K562 (cell line): Measurements from ENCODE around the gene SNX9.

Source experiments
- ARNT ChIP-seq, 2 experiments: fragments of 450-650 bp; IDR thresholded peaks; 2 replicates each; pipeline ENCODE4 v1.6.1; 2016; ENCODE audit warnings: mild to moderate bottlenecking in 1 of 2
- GATA2 ChIP-seq: sonication (generic); formaldehyde crosslinking; IDR thresholded peaks from 2 replicates; pipeline ENCODE4 v1.4.0; 2020; ENCODE audit warnings: mild to moderate bottlenecking, missing genetic modification reagents
- RFX5 ChIP-seq: IDR thresholded peaks from 2 replicates; pipeline ENCODE4 v1.6.1; 2011; ENCODE audit warnings: low read depth, mild to moderate bottlenecking, improper control_type of control experiment, low read length
- ZNF232 ChIP-seq: sonication (generic); formaldehyde crosslinking; IDR thresholded peaks from 2 replicates; pipeline ENCODE4 v1.8.0; 2022; ENCODE audit warnings: mild to moderate bottlenecking, missing genetic modification reagents
- TF ChIP-seq, protein P1 (sequence below): sonication (generic); formaldehyde crosslinking; IDR thresholded peaks from 2 replicates; pipeline ENCODE4 v1.8.1; 2022; ENCODE audit warnings: missing genetic modification reagents

DNA sequence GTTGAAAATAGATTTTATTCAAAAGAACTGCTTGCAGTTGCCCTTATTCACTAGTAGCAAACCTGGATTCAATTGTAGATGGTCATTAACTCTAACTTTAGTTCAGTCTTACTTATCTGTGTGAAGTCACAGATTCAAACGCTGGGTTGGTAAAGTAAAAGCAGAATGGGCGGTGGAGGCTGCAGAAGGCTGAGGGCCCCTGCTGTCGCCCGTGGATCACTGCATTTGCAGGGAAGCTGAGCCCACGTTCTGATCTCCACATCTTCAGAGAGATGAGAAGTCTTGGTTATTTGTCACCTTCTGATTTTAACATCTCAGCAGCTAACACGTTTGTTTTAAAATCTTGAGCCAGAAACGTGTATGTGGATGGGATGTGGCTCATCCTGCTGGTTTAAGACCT lies 75.1 kb downstream of the SNX9 start:
- no peak for TF ChIP-seq GATA2 (CRISPR knock-in tag)
- no peak for TF ChIP-seq ARNT (IDR thresholded peaks at IDR 0.05)
- TF ChIP-seq, protein P1, sequence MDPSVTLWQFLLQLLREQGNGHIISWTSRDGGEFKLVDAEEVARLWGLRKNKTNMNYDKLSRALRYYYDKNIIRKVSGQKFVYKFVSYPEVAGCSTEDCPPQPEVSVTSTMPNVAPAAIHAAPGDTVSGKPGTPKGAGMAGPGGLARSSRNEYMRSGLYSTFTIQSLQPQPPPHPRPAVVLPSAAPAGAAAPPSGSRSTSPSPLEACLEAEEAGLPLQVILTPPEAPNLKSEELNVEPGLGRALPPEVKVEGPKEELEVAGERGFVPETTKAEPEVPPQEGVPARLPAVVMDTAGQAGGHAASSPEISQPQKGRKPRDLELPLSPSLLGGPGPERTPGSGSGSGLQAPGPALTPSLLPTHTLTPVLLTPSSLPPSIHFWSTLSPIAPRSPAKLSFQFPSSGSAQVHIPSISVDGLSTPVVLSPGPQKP (CRISPR knock-in tag), result no peak
- no peak for TF ChIP-seq ZNF232 (CRISPR knock-in tag)
- TF ChIP-seq RFX5, result no peak
